HG03097 (cell line): ENCODE results near the gene PVRIG.
"Not testable (repeated sequence)": the region's sequence is repeated elsewhere in the genome, so short reads cannot be mapped to it uniquely, and the experiment has no call there.

Experiments
- ATAC-seq: cut with Tn5 transposase; IDR thresholded peaks from one replicate; pipeline ENCODE4 v1.9.1; 2021; ENCODE audit not compliant: unreplicated experiment, low FRiP score

The PVRIG gene

GRCh38 chr7:100192969-100193368 lies 26.8 kb upstream of the PVRIG start:
- no peak for ATAC-seq

GRCh38 chr7:100195222-100195621 lies 24.5 kb upstream of the PVRIG start:
- no peak for ATAC-seq

GRCh38 chr7:100195901-100196322 lies 23.8 kb upstream of the PVRIG start:
- ATAC-seq = not testable (repeated sequence)

GRCh38 chr7:100198266-100198665 lies 21.5 kb upstream of the PVRIG start:
- ATAC-seq = no peak

GRCh38 chr7:100200693-100201092 lies 19.1 kb upstream of the PVRIG start:
- no peak for ATAC-seq

GRCh38 chr7:100204454-100204853 lies 15.3 kb upstream of the PVRIG start:
- no peak for ATAC-seq

- ATAC-seq = peak; percentile 42
Measured at GRCh38 chr7:100208911-100209408, 10.8 kb upstream of the PVRIG start.

- ATAC-seq = no peak
Measured at GRCh38 chr7:100209493-100209892, 10.3 kb upstream of the PVRIG start.

GRCh38 chr7:100210805-100211204 lies 8.9 kb upstream of the PVRIG start:
- ATAC-seq = no peak

GRCh38 chr7:100211342-100211780 lies 8.4 kb upstream of the PVRIG start:
- peak; percentile 52 for ATAC-seq

GRCh38 chr7:100212631-100213286 lies 7.0 kb upstream of the PVRIG start:
- no peak for ATAC-seq

GRCh38 chr7:100213672-100214071 lies 6.1 kb upstream of the PVRIG start:
- ATAC-seq = no peak

GRCh38 chr7:100214356-100214755 lies 5.4 kb upstream of the PVRIG start:
- ATAC-seq = not testable (repeated sequence)

- ATAC-seq = no peak
Measured at GRCh38 chr7:100215895-100216294, 3.9 kb upstream of the PVRIG start.

GRCh38 chr7:100217934-100218333 lies 1.8 kb upstream of the PVRIG start:
- peak; percentile 5 for ATAC-seq

- ATAC-seq = no peak
Measured at GRCh38 chr7:100219271-100219737, 445 bp upstream of the PVRIG start.

GRCh38 chr7:100220586-100221230 lies 959 bp downstream of the PVRIG start:
- no peak for ATAC-seq

GRCh38 chr7:100221231-100221718 lies 1.5 kb downstream of the PVRIG start:
- peak; percentile 43 for ATAC-seq

- no peak for ATAC-seq
Measured at GRCh38 chr7:100221767-100222444, 2.2 kb downstream of the PVRIG start.

GRCh38 chr7:100222445-100223132 lies 2.8 kb downstream of the PVRIG start:
- no peak for ATAC-seq
